Measurements from ENCODE around the gene ROR1.

- TF ChIP-seq, protein P1, sequence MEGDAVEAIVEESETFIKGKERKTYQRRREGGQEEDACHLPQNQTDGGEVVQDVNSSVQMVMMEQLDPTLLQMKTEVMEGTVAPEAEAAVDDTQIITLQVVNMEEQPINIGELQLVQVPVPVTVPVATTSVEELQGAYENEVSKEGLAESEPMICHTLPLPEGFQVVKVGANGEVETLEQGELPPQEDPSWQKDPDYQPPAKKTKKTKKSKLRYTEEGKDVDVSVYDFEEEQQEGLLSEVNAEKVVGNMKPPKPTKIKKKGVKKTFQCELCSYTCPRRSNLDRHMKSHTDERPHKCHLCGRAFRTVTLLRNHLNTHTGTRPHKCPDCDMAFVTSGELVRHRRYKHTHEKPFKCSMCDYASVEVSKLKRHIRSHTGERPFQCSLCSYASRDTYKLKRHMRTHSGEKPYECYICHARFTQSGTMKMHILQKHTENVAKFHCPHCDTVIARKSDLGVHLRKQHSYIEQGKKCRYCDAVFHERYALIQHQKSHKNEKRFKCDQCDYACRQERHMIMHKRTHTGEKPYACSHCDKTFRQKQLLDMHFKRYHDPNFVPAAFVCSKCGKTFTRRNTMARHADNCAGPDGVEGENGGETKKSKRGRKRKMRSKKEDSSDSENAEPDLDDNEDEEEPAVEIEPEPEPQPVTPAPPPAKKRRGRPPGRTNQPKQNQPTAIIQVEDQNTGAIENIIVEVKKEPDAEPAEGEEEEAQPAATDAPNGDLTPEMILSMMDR (IDR thresholded peaks at IDR 0.05), result no peak
- no peak for TF ChIP-seq EZH2 (IDR thresholded peaks at IDR 0.05; ENCODE audit: borderline replicate concordance, insufficient read depth, low read depth, low read length, poor library complexity, severe bottlenecking)
Observed at GRCh38 chr1:63936276-63936675, 162.5 kb downstream of the ROR1 start.
